Measurements from ENCODE around the gene PKP2. TPM values are rescaled to one million over a fixed set of nuclear protein-coding genes. Genes with fewer than 3 reads are reported as not detected.
A peak's percentile ranks its signal among the peaks of the same experiment; 100 is the strongest.

The PKP2 gene
- total and polyA plus RNA-seq, 2 of the 13 experiments (the other 11 are each of a cell fraction or from before 2014, with no cell fraction given), result 15.1 to 25.3 TPM

- TF ChIP-seq ZNF784 (CRISPR knock-in tag; IDR thresholded peaks at IDR 0.05; ENCODE audit: borderline replicate concordance) (0 out of 2 replicates have a peak, but pooled peaks have one; percentile 47), HNF4G (IDR thresholded peaks at IDR 0.05; ENCODE audit: borderline replicate concordance, low read depth, low read length) (no peak), HNF4G (CRISPR knock-in tag; IDR thresholded peaks at IDR 0.05; ENCODE audit: borderline replicate concordance, low read depth) (no peak), ZNF550 (CRISPR knock-in tag; IDR thresholded peaks at IDR 0.05; ENCODE audit: borderline replicate concordance) (no peak), POLR2AphosphoS2 (IDR thresholded peaks at IDR 0.05; ENCODE audit: low read depth, low read length) (no peak), PHF20 (CRISPR knock-in tag; IDR thresholded peaks at IDR 0.05) (0 out of 2 replicates have a peak, but pooled peaks have one; percentile 82), TRIM24 (CRISPR knock-in tag; IDR thresholded peaks at IDR 0.05) (no peak), KLF11 (CRISPR knock-in tag; IDR thresholded peaks at IDR 0.05) (peak; percentile 32; the same call in 1 of the 2 replicates), RORA (CRISPR knock-in tag; IDR thresholded peaks at IDR 0.05) (no peak), CC2D1A (CRISPR knock-in tag; IDR thresholded peaks at IDR 0.05) (no peak), CREBL2 (CRISPR knock-in tag; IDR thresholded peaks at IDR 0.05; ENCODE audit: borderline replicate concordance) (no peak), RXRB (CRISPR knock-in tag; IDR thresholded peaks at IDR 0.05; ENCODE audit: borderline replicate concordance) (peak; percentile 41; the same call in 1 of the 2 replicates), ZNF281 (CRISPR knock-in tag; IDR thresholded peaks at IDR 0.05; ENCODE audit: borderline replicate concordance) (peak; percentile 30; the same call in 1 of the 2 replicates), U2AF1 (optimal IDR thresholded peaks at IDR 0.05; ENCODE audit: low read depth, low read length) (peak; percentile 92), ZNF234 (CRISPR knock-in tag; conservative IDR thresholded peaks at IDR 0.05) (0 out of 2 replicates have a peak, but pooled peaks have one; percentile 11), JARID2 (CRISPR knock-in tag; IDR thresholded peaks at IDR 0.05; ENCODE audit: insufficient replicate concordance) (peak; percentile 68), ZNF781 (CRISPR knock-in tag; IDR thresholded peaks at IDR 0.05; ENCODE audit: borderline replicate concordance, not compliant biosample characterization) (peak; percentile 19), KLF15 (CRISPR knock-in tag; IDR thresholded peaks at IDR 0.05; ENCODE audit: borderline replicate concordance) (no peak), ZNF660 (CRISPR knock-in tag; IDR thresholded peaks at IDR 0.05; ENCODE audit: borderline replicate concordance, low read depth) (no peak), ZNF251 (CRISPR knock-in tag; IDR thresholded peaks at IDR 0.05) (no peak), ZNF710 (CRISPR knock-in tag; IDR thresholded peaks at IDR 0.05; ENCODE audit: borderline replicate concordance) (peak; percentile 31; the same call in 1 of the 2 replicates), TARDBP (CRISPR knock-in tag; IDR thresholded peaks at IDR 0.05) (peak; percentile 31; the same call in 1 of the 2 replicates), MAX (IDR thresholded peaks at IDR 0.05) (peak; percentile 29; the same call in 1 of the 2 replicates)
These were observed 140.7 kb downstream of the PKP2 start, which contains the start of gene YARS2 (continued) for GRCh38 chr12:32755654-32756475.
